GM13976 (cell line): ENCODE results near the gene YLPM1.
A peak's percentile ranks its signal among the peaks of the same experiment; 100 is the strongest.

ENCODE experiments used
- DNase-seq: peaks from one replicate; pipeline ENCODE4 v3.0.0; 2012; ENCODE audit warnings: low spot score
- CTCF ChIP-seq: IDR thresholded peaks from 2 replicates; pipeline ENCODE4 v1.5.1; 2012; ENCODE audit warnings: borderline replicate concordance, mild to moderate bottlenecking; ENCODE audit not compliant: insufficient read depth; ENCODE audit errors: extremely low read depth, missing control alignments, control extremely low read depth
- in situ Hi-C: fragments of 300-500 bp; cut with MboI; formaldehyde crosslinking; loops from one replicate; pipeline ENCODE4 v1.12.0; 2022; ENCODE audit warnings: low sequenced_read_pairs, mixed read lengths, inconsistent platforms; ENCODE audit not compliant: unreplicated experiment

Gene YLPM1

GRCh38 chr14:74875204-74875603 is 112.1 kb downstream of the YLPM1 start:
- TF ChIP-seq CTCF, result no peak
- in situ Hi-C loops, result no loop called here
- DNase-seq, result no peak

- in situ Hi-C loops, result no loop called here
- no peak for DNase-seq
- TF ChIP-seq CTCF, result no peak
These were observed 113.1 kb downstream of the YLPM1 start, which contains the start of gene PROX2 for GRCh38 chr14:74875941-74876913. Gene PROX2 (minus strand): TSS chr14:74876145. CDS start chr14:74863834, 12,311 bp downstream.

GRCh38 chr14:74879427-74880182 is 116.5 kb downstream of the YLPM1 start:
- in situ Hi-C loops, result no loop called here
- no peak for DNase-seq
- TF ChIP-seq CTCF, result no peak

GRCh38 chr14:74881431-74882102 is 118.5 kb downstream of the YLPM1 start, which contains the start of gene DLST:
Gene DLST (plus strand): TSS chr14:74881916. CDS start chr14:74881954, 38 bp downstream.
- in situ Hi-C loops, result no loop called here
- peak; percentile 97 for DNase-seq
- TF ChIP-seq CTCF, result no peak

- no peak for TF ChIP-seq CTCF
- peak; percentile 46 for DNase-seq
- in situ Hi-C loops, result no loop called here
These were observed 119.2 kb downstream of the YLPM1 start for GRCh38 chr14:74882103-74882920.
